Trophoblast cell (in vitro differentiated cells and primary cell): ENCODE results near the gene LIPM.

Experiments used
- DNase-seq, 2 donors: peaks; one replicate each; pipeline ENCODE4 v3.0.0-alpha.2; 2016
- H2AFZ ChIP-seq: 2 replicates; pipeline ENCODE4 v1.6.1; 2013; ENCODE audit warnings: low read length, moderate library complexity, mild to moderate bottlenecking; ENCODE audit not compliant: insufficient read depth, poor library complexity
- H2AK5ac ChIP-seq: 2 replicates; pipeline ENCODE4 v1.6.1; 2013; ENCODE audit warnings: mild to moderate bottlenecking, low read length
- H2BK120ac ChIP-seq: 2 replicates; pipeline ENCODE4 v1.6.1; 2013; ENCODE audit warnings: low read length, mild to moderate bottlenecking, moderate library complexity; ENCODE audit not compliant: insufficient read depth, poor library complexity
- H2BK12ac ChIP-seq: 2 replicates; pipeline ENCODE4 v1.6.1; 2013; ENCODE audit warnings: mild to moderate bottlenecking, low read length, moderate library complexity
- H2BK5ac ChIP-seq: 2 replicates; pipeline ENCODE4 v1.6.1; 2013; ENCODE audit warnings: low read length, low read depth, moderate library complexity, mild to moderate bottlenecking; ENCODE audit not compliant: poor library complexity
- H3K14ac ChIP-seq: 2 replicates; pipeline ENCODE4 v1.6.1; 2013; ENCODE audit warnings: mild to moderate bottlenecking, low read length
- H3K18ac ChIP-seq: 2 replicates; pipeline ENCODE4 v1.6.1; 2013; ENCODE audit warnings: mild to moderate bottlenecking, low read length
- H3K23ac ChIP-seq: 2 replicates; pipeline ENCODE4 v1.6.1; 2013; ENCODE audit warnings: low read length
- H3K27ac ChIP-seq: 2 replicates; pipeline ENCODE4 v1.5.1; 2013; ENCODE audit warnings: low read depth, mild to moderate bottlenecking, inconsistent platforms, low read length, moderate library complexity
- H3K27me3 ChIP-seq: 2 replicates; pipeline ENCODE4 v1.6.1; 2013; ENCODE audit warnings: inconsistent platforms, mild to moderate bottlenecking, low read length, moderate library complexity; ENCODE audit not compliant: insufficient read depth
- H3K36me3 ChIP-seq, 2 experiments: 1 replicate in 1 of 2; 2 replicates in 1 of 2; pipeline ENCODE4 v1.6.1; 2013; ENCODE audit warnings: low read length in 2 of 2, mild to moderate bottlenecking in 2 of 2, moderate library complexity in 1 of 2; ENCODE audit not compliant: insufficient read depth in 2 of 2, control insufficient read depth in 1 of 2
- H3K4ac ChIP-seq: 2 replicates; pipeline ENCODE4 v1.6.1; 2013; ENCODE audit warnings: low read depth, mild to moderate bottlenecking, low read length, moderate library complexity
- H3K4me1 ChIP-seq, 2 experiments: 1 replicate in 1 of 2; 2 replicates in 1 of 2; pipeline ENCODE4 v1.6.1; 2013; ENCODE audit warnings: low read length in 2 of 2, mild to moderate bottlenecking in 2 of 2, moderate library complexity in 1 of 2; ENCODE audit not compliant: insufficient read depth in 2 of 2, control insufficient read depth in 1 of 2
- H3K4me2 ChIP-seq: 2 replicates; pipeline ENCODE4 v1.6.1; 2013; ENCODE audit warnings: inconsistent platforms, mild to moderate bottlenecking, low read length, moderate library complexity
- H3K4me3 ChIP-seq: 2 replicates; pipeline ENCODE4 v1.5.1; 2013; ENCODE audit warnings: mild to moderate bottlenecking, low read depth, low read length, inconsistent platforms
- H3K79me1 ChIP-seq: one replicate; pipeline ENCODE4 v1.6.1; 2013; ENCODE audit warnings: low read length
- H3K79me2 ChIP-seq: 2 replicates; pipeline ENCODE4 v1.6.1; 2013; ENCODE audit warnings: low read length, mild to moderate bottlenecking; ENCODE audit not compliant: control insufficient read depth, insufficient read depth, poor library complexity
- H3K9ac ChIP-seq: 2 replicates; pipeline ENCODE4 v1.6.1; 2013; ENCODE audit warnings: mild to moderate bottlenecking, low read length
- H3K9me3 ChIP-seq: 2 replicates; pipeline ENCODE4 v1.6.1; 2013; ENCODE audit warnings: low read depth, mild to moderate bottlenecking, control low read depth, inconsistent platforms, low read length; ENCODE audit not compliant: insufficient read depth
- H4K12ac ChIP-seq: 2 replicates; pipeline ENCODE4 v1.6.1; 2013; ENCODE audit warnings: low read depth, mild to moderate bottlenecking, low read length, moderate library complexity
- H4K8ac ChIP-seq: 2 replicates; pipeline ENCODE4 v1.6.1; 2013; ENCODE audit warnings: low read depth, mild to moderate bottlenecking, low read length, moderate library complexity
- H4K91ac ChIP-seq: one replicate; pipeline ENCODE4 v1.6.1; 2013; ENCODE audit warnings: low read depth, mild to moderate bottlenecking, low read length, moderate library complexity
- WGBS: extraction: QIAGEN DNeasy Blood & Tissue Kit; methylation state at CpG from one replicate; pipeline ENCODE4 v1.1.7; 2013; ENCODE audit warnings: missing lambda C conversion rate; ENCODE audit not compliant: insufficient read length, insufficient coverage; ENCODE audit errors: extremely low coverage; 5-methylcytosine and 5-hydroxymethylcytosine counted together

LIPM gene

DNA sequence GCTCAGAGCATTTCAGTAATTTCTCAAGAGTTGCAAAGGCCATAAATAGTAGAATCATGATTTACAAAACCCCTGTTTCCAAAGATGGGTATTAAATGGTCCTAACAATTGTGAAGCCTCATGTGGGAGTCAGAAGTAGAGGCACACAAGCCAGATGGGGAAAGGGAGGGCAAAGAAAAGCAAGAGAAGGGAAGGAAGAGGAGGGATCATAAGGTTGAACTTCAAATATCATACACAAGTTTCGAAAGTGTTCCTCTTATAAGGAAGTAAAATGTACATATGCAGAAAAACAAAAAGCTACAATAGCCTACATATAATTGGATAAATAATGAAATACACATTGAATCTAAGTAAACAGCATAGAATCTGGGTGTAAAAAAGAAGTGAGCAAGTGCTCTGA lies 36.7 kb upstream of the LIPM start:
- H3K79me1 ChIP-seq = no peaks in the 10 kb centered on the region
- WGBS = no CpG with 5 or more reads among the region's 1 CpG
- no peak overlapping the region for H3K4me3 ChIP-seq

DNA sequence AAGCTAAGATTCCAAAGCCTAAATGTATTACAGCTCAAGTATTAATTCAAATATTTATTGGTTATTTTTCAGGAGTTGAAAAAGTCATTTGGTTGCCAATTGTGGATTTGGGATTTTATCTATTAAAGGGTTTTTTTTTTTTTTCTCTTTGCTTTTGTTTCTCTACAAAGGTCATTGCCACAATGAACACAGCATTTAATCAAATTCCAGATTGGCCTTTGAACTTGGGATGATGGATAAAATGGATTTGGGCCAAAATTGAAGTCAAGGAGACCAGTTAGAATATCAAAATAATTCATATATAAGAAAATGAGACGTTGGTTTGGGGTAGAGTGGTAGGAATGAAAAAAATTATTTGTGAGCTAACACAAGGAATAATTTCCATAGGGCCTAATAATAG lies 33.1 kb upstream of the LIPM start:
- H3K27me3 ChIP-seq = no peaks in the 10 kb centered on the region
- no peak overlapping the region for H3K14ac ChIP-seq
- H3K9me3 ChIP-seq = no peaks in the 10 kb centered on the region
- no peak overlapping the region for H2AFZ ChIP-seq
- H4K8ac ChIP-seq = no peak overlapping the region
- no peak overlapping the region for H2BK12ac ChIP-seq
- no peak overlapping the region for H3K4ac ChIP-seq
- no peak overlapping the region for H2AK5ac ChIP-seq
- no peaks in the 10 kb centered on the region for H3K79me2 ChIP-seq
- H3K27ac ChIP-seq = no peak overlapping the region
- no peak overlapping the region for H3K18ac ChIP-seq
- no peak overlapping the region for H3K4me2 ChIP-seq
- no peak overlapping the region for H4K12ac ChIP-seq
- no peak overlapping the region for H3K9ac ChIP-seq
- H3K23ac ChIP-seq = no peak overlapping the region
- no peak overlapping the region for H4K91ac ChIP-seq
- no peak overlapping the region for H3K4me3 ChIP-seq
- H3K36me3 ChIP-seq = no peaks in the 10 kb centered on the region
- no peak overlapping the region for H2BK120ac ChIP-seq
- no peak for DNase-seq
- H3K79me1 ChIP-seq = no peaks in the 10 kb centered on the region
- no peaks in the 10 kb centered on the region for H3K4me1 ChIP-seq
- no peak overlapping the region for H2BK5ac ChIP-seq
- 100% methylated on average over 1 of the region's 1 CpG for WGBS

More for the DNA sequence above, 36.7 kb upstream of the LIPM start:
- no peaks in the 10 kb centered on the region for H3K27me3 ChIP-seq
- H3K36me3 ChIP-seq = no peaks in the 10 kb centered on the region
- H2BK5ac ChIP-seq = no peak overlapping the region
- H4K8ac ChIP-seq = no peak overlapping the region
- no peak overlapping the region for H3K23ac ChIP-seq
- no peak overlapping the region for H3K9ac ChIP-seq
- no peak overlapping the region for H2BK120ac ChIP-seq
- H3K27ac ChIP-seq = no peak overlapping the region
- no peak overlapping the region for H4K91ac ChIP-seq
- DNase-seq = no peak
- no peak overlapping the region for H3K4ac ChIP-seq
- H3K18ac ChIP-seq = no peak overlapping the region
- H3K14ac ChIP-seq = no peak overlapping the region
- no peak overlapping the region for H4K12ac ChIP-seq
- H2AK5ac ChIP-seq = no peak overlapping the region
- H2BK12ac ChIP-seq = no peak overlapping the region
- H3K4me1 ChIP-seq = no peaks in the 10 kb centered on the region
- H2AFZ ChIP-seq = no peak overlapping the region
- no peaks in the 10 kb centered on the region for H3K79me2 ChIP-seq
- H3K9me3 ChIP-seq = no peaks in the 10 kb centered on the region
- no peak overlapping the region for H3K4me2 ChIP-seq

DNA sequence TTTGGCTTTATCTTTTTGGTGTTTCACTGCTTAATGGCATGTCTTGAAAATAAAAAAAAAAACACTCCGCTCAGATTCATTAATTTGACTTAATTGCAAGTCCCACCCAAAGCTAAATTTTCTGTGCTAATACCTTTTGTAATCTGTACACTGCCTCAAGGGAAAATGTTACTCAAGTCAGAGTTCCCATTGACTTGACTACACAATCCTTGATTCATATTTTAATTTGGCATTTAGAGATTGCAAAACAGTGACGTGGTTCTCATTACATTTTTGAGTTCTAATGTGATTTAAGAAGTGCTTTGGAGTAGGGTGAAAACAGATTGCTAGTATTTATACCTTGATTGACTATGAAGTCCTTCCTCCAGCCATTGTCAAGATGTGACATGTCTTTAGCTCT lies 21.3 kb upstream of the LIPM start:
- no peak for DNase-seq
- no peak overlapping the region for H3K18ac ChIP-seq
- no peaks in the 10 kb centered on the region for H3K79me2 ChIP-seq
- no peak overlapping the region for H3K14ac ChIP-seq
- no peak overlapping the region for H3K4me2 ChIP-seq
- no peak overlapping the region for H2AK5ac ChIP-seq
- no peak overlapping the region for H2BK120ac ChIP-seq
- no peaks in the 10 kb centered on the region for H3K36me3 ChIP-seq
- H3K23ac ChIP-seq = no peak overlapping the region
- no peak overlapping the region for H3K4me3 ChIP-seq
- H3K4me1 ChIP-seq = no peaks in the 10 kb centered on the region
- no peak overlapping the region for H2AFZ ChIP-seq
- H4K8ac ChIP-seq = no peak overlapping the region
- no peaks in the 10 kb centered on the region for H3K9me3 ChIP-seq
- H3K27ac ChIP-seq = no peak overlapping the region
- no peaks in the 10 kb centered on the region for H3K79me1 ChIP-seq
- H2BK5ac ChIP-seq = no peak overlapping the region
- no peak overlapping the region for H4K91ac ChIP-seq
- H2BK12ac ChIP-seq = no peak overlapping the region
- no peaks in the 10 kb centered on the region for H3K27me3 ChIP-seq
- WGBS = no CpG with 5 or more reads among the region's 2 CpGs
- H3K4ac ChIP-seq = no peak overlapping the region
- H4K12ac ChIP-seq = no peak overlapping the region
- no peak overlapping the region for H3K9ac ChIP-seq

DNA sequence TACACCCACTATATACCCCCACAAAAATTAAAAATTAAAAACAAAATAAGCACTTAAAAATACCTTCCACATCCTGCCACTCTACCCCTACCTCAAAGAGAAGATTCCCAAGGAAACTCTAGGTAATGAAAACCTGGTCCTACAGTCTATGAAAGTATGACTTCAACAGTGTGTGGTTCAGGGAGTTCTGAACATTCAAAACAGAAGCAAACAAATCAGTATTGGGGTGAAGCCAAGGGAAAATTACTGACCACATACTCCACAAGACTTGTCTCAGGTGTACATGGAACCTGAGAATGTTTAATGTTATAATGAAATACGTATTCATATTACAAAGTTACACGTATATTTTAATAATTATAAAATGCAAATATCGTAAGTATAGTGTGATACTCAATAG lies 20.3 kb upstream of the LIPM start:
- WGBS = no CpG with 5 or more reads among the region's 3 CpGs

More for the DNA sequence above, 20.3 kb upstream of the LIPM start:
- no peak overlapping the region for H3K9ac ChIP-seq
- no peaks in the 10 kb centered on the region for H3K79me1 ChIP-seq
- H3K27ac ChIP-seq = no peak overlapping the region
- no peak overlapping the region for H2BK120ac ChIP-seq
- H3K23ac ChIP-seq = no peak overlapping the region
- H2BK5ac ChIP-seq = no peak overlapping the region
- H3K4me2 ChIP-seq = no peak overlapping the region
- no peak overlapping the region for H2AK5ac ChIP-seq
- no peak overlapping the region for H4K8ac ChIP-seq
- H3K4me1 ChIP-seq = peaks cover 0 to 1% of the 10 kb centered on the region in 2 experiments
- H4K12ac ChIP-seq = no peak overlapping the region
- H3K79me2 ChIP-seq = no peaks in the 10 kb centered on the region
- H3K18ac ChIP-seq = no peak overlapping the region
- H2AFZ ChIP-seq = no peak overlapping the region
- no peak overlapping the region for H2BK12ac ChIP-seq
- DNase-seq = no peak
- no peaks in the 10 kb centered on the region for H3K9me3 ChIP-seq
- no peak overlapping the region for H4K91ac ChIP-seq
- no peak overlapping the region for H3K4ac ChIP-seq
- H3K14ac ChIP-seq = no peak overlapping the region
- no peak overlapping the region for H3K4me3 ChIP-seq
- no peaks in the 10 kb centered on the region for H3K27me3 ChIP-seq
- H3K36me3 ChIP-seq = no peaks in the 10 kb centered on the region
